Measurements from ENCODE around the gene TAF7L. TPM values are rescaled to one million over a fixed set of nuclear protein-coding genes. Genes with fewer than 3 reads are reported as not detected.

Gene TAF7L
- polyA plus RNA-seq, 1 donor: 0.15 TPM

DNA sequence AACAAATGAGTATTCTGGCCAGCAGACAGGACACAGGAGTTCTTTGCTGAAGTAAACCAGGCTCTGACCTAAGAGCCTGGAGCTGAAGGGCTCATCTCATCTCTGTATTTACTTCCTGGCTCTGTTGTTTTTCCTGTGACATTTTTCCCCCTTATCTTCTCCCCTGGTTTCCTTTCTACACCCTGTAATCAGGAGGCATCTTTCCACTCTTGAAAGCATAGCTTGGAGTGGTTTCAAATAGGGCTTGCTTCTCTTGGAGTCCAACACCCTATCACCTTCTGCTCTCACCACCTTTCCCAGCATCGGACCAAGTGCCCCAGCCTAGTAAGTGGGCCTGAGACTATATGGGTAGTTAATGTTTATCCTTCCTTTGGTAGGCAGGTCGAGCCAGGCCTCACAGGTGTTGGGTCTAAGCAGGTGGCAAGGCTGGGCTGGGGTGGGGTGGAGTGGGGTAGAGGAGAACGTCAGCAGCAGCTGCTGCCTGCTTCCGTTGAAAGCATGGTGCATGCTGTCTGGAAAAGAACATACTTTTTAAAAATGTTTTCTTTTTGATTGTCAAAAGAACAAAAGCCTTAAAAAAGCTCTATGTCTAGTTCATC, 70.4 kb downstream of the TAF7L start:
- DNase-seq: no peak

DNA sequence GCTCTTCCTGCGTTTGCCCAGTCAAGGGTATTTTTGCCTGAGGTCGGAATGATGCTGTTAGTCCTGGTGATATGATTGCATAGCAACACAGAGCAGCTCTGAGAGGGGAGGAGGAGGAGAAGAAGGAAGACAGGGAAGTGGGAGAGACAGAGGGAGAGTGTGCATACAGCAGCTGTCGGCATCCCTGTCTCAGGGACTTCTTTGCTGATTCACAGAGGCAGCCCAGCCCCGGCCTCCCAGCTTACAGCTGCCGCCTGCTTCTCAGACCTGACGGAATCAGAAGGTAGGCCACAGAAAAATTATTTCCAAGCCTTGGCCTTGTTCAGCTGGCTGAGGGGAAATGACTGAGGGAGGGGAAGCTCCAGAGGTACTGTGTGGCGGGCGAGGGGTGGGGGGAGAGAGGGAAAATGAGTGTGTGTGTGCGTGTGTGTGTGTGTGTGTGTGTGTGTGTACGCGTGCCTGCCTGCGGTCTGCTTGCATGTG, 71.2 kb downstream of the TAF7L start:
- DNase-seq: peak; percentile 11

DNA sequence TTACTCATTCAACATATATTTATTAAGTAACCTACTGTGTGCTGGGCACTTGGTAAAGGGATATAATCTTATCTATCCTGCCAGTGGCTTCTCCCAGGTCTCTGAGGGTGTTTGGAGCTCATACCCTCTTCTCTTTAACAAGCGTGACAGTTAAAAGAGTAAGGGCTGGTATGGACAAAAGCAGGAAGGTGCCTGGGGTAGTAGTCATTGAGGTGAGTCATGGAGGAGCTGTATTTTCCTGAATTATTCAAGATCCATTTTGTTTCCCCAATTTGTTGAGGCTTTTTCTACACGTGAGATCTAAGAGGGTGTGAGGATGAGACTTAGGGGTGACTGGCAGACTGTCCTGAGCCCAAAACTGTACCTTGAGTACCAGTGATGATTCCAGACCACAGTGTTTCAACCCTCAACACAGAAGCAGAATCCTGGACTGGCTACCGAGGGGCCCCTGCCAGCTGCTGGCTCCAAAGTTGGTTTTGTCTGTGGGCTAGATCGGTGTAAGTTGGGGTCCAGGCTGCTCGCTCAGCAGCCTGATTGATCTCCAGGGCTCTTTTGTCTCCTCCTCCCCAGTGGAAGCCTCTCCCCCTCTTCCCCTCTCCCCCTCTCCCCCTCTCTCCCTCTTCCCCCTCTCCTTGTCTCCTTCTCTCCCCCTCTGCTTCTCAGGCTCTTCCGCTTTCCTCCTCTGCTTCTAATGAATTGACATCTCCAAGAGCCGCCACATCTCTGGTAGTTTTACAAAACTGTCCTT, 71.8 kb downstream of the TAF7L start, which contains the start of gene DRP2:
Gene DRP2 (plus strand): TSS at position 671 of the 748 bp plus-strand sequence. CDS start 11,862 bp downstream, outside the sequence.
- no peak for DNase-seq

Other genes with a start within 250 kb of the TAF7L start
- 8.3 TPM for gene TRMT2B, start 239.2 kb downstream of the TAF7L start, polyA plus RNA-seq (ENCODE audit: insufficient read length)
- 1.5 TPM for gene TMEM35A, start 212.5 kb downstream of the TAF7L start, polyA plus RNA-seq (ENCODE audit: insufficient read length)
- gene CENPI, start 193.1 kb downstream of the TAF7L start, polyA plus RNA-seq (ENCODE audit: insufficient read length): 4.8 TPM
- gene DRP2, start 71.5 kb downstream of the TAF7L start, polyA plus RNA-seq (ENCODE audit: insufficient read length): 2.1 TPM
- 10.3 TPM for gene TIMM8A, start 57.4 kb upstream of the TAF7L start, polyA plus RNA-seq (ENCODE audit: insufficient read length)
- gene BTK, start 94.9 kb upstream of the TAF7L start, polyA plus RNA-seq (ENCODE audit: insufficient read length): 3.8 TPM
- gene RPL36A, start 99.7 kb upstream of the TAF7L start, polyA plus RNA-seq (ENCODE audit: insufficient read length): 1,337 TPM
- gene GLA, start 116.6 kb upstream of the TAF7L start, polyA plus RNA-seq (ENCODE audit: insufficient read length): 15.0 TPM
- 60.1 TPM for gene HNRNPH2, start 116.9 kb upstream of the TAF7L start, polyA plus RNA-seq (ENCODE audit: insufficient read length)
- gene ARMCX4, start 194.1 kb upstream of the TAF7L start, polyA plus RNA-seq (ENCODE audit: insufficient read length): 49.6 TPM